SH-SY5Y (cell line): ENCODE results near the gene IL34.

Experiments
- GATA2 ChIP-seq: IDR thresholded peaks from 2 replicates; pipeline ENCODE4 v1.6.1; 2011; ENCODE audit warnings: mild to moderate bottlenecking, low read depth, low read length
- GATA3 ChIP-seq: IDR thresholded peaks from 2 replicates; pipeline ENCODE4 v1.6.1; 2011; ENCODE audit warnings: low read depth, mild to moderate bottlenecking, low read length, moderate library complexity

The IL34 gene

GRCh38 chr16:70694868-70695218, 48.5 kb downstream of the IL34 start:
- TF ChIP-seq GATA2 (no peak), GATA3 (no peak)

- no peak for TF ChIP-seq GATA3
- TF ChIP-seq GATA2, result no peak
Observed at GRCh38 chr16:70695331-70696070, 49.1 kb downstream of the IL34 start.

DNA sequence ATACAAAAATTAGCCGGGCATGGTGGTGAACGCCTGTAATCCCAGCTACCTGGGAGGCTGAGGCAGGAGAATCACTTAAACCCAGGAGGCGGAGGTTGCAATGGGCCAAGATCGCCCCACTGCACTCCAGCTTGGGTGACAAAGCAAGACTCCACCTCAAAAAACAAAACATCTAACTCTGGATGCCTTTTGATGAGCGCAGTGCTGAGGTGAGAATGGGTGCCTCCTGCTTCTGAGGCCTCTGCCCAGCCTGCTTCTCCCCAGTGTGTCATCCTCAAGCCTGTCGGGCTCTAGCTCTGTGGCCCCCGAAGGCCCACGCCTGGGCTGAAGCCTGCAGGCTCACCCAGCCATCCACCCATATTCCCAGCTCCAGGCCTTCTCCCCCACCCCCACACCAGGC, 50.0 kb downstream of the IL34 start:
- TF ChIP-seq GATA3 (no peak), GATA2 (no peak)

- TF ChIP-seq GATA2 (no peak), GATA3 (no peak)
Observed at GRCh38 chr16:70696952-70697593, 50.7 kb downstream of the IL34 start.

DNA sequence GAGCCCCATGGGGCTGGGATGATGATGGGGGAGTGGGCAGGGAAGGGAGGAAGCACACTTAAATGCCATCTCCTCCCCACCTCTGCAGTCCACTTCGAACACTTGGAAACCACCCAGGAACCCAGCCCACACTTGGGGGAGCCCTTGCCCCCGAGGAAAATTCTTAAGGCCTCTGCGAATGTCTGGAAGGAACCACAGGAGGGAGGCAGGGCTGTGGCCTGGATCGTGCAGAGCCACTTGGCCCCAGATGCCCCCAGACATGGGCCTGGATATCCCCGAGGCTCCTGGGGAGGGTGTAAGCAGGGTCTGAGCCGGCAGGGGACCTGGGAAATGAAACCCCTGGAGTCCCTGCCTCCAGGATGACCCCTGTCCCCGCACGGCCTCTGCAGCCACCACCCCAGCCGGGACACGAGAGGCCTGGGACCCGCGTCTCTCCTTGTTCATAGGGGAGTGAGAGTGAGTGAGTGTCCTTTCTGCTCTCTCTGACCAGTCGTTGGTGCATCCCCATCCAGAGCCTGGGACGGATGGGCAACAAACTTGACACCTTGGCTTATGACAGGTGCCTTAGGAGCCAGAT, 51.3 kb downstream of the IL34 start:
- TF ChIP-seq GATA2, result no peak
- no peak for TF ChIP-seq GATA3

GRCh38 chr16:70698901-70699300, 52.5 kb downstream of the IL34 start:
- no peak for TF ChIP-seq GATA3
- no peak for TF ChIP-seq GATA2

DNA sequence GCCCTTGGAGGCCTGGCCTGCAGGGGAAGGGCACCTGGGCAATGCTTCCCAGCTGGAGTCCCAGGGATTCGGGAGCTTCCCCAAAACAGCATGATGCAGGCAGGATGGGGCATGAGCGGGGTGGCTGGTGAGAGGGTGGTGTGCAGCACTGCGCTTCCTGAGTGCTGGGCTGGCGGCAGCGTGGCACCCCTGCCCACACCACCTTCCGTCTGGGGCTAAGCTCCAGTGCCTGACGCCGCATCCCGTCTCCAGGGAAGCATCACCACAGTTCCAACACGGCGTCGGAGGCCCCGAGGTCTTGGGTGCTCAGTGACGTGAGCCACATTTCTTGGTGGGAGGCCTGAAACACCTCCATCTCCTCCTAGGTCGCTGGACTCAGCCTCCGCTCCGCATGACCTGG, 53.3 kb downstream of the IL34 start:
- TF ChIP-seq GATA3, result no peak
- TF ChIP-seq GATA2, result no peak

DNA sequence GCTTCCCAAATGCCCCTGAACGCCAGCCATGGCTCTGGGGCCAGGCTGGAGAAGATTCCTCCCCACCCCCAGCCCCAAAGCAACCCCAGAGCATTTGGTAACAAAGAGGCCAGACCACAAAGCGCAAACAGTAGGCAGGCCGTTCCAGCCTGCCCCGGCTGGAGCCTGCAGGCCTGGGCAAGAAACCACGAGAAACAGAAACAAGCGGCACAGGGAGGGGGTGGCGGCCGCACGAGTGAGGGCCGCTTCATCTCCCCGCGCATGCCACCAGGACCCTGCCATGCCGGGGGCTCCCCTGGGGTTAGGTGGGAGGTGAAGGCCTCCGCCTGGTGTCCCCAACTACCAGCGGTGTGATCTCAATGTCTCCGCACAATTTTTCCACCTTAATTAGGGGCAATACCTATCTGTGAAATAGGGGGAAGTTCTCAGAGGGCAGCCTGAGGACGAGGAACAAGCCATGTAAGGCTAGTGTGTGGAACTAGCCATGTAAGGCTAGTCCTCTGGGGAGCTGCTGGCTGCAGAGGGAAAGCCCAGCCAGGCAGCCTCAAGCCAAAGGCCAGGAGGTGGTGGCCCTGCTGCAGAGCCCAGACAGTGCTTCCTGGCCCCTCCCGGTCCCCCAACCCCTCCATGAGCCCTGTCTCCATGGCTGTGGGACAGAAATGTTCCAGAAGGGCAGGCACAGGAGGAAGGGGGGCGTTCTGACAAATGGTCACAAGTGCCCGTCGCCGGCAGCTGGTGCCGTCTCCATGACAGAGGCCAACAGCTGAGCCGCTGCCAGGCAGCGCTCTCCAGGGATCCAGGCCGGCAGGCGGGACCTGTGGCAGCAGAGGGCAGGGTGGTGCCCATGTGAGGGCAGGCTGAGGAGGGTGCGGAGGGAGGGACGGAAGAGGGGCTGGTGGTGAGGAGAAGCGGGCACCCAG, 54.0 kb downstream of the IL34 start:
- no peak for TF ChIP-seq GATA3
- TF ChIP-seq GATA2, result no peak

DNA sequence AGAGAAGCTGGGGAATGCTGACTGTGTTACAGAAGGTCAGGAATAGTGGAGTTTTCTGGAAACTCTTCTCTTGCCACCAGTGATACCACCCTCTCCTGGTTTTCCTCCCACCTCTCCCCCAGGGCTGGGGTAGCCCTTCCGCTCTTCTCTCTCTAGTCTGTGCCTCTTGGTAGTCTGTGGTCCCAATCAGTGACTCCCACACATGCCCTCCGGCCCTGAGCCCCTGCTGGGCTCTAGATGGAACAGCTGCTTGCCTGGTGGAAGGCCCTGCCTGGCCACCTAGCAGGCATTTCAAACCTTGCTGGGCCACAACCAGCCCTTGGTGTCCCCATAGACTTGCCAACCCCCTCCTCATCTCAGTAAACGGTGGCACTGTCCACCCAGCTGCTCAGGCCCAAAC, 54.7 kb downstream of the IL34 start:
- TF ChIP-seq GATA3, result no peak
- TF ChIP-seq GATA2, result no peak

DNA sequence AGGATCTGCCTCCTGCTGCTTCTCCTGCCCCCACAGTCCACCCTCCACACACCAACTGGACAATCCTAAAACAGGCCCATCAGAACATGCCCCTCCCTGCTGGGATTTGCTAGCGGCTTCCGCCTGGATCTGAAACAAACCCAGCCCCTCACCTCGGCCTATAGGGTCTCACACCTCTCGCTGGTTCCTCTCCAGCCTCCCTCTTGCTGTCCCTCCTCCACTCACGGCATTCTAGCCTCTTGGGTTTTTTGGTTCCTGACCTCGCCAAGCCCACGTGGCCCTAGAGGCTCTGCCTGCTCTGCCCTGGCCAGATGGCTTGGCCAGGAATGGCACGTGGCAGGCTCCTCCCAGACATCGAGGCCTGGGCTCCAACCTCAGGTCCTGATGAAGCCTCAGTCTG, 55.2 kb downstream of the IL34 start:
- TF ChIP-seq GATA3, result no peak
- no peak for TF ChIP-seq GATA2

DNA sequence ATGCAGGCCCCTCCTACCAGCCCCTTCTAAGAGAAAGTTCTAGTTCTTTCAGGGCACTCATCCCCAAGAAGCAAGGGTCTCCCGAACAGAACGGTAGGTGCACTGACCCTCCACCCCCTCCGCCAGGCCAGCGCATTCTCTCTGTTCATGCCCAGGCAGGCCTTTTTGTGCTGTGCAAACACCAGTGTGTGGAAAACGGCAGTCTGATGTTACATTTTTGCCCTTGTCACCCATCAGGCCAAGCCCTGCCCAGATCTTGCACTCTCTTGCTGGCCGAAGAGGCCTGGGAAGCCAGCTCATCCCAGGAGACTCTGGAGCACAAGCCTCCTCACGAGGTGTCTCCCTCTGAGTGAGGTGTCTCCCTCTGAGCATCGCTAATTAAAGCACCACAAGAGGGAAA, 55.6 kb downstream of the IL34 start:
- TF ChIP-seq GATA3 (no peak), GATA2 (no peak)

GRCh38 chr16:70702624-70703023, 56.3 kb downstream of the IL34 start:
- TF ChIP-seq GATA3 (no peak), GATA2 (no peak)

- TF ChIP-seq GATA3 (no peak), GATA2 (no peak)
Observed at GRCh38 chr16:70703041-70703834, 56.9 kb downstream of the IL34 start.

DNA sequence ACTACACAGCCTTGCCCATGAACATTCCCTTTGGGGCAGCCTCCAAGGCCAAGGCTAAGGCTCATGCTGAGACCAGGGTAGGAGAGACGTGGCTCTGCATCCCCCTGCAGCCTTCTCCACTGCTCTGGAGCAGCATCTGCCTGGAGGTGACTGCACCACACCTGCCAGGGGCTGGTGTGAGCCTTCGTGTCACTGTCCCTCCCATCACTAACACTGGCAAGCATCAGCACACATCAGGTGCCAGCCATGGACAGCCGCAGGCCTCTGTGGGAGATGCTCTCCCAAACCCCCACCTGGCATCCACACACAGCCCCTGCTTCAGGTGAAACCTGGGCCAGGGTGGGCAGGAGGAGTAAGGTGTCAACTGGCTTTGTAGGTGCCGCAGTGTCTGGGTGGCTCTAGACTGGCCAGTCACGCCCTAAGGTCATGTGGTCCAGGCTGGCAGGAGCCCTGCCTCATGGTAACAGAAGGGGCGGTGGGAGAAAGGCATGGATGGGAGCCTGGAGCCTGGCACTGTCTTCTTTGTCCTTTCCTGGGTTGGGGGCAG, 57.5 kb downstream of the IL34 start:
- TF ChIP-seq GATA2 (no peak), GATA3 (no peak)
